GM23338 (cell line): ENCODE data around the gene TSPAN3.

Source experiments
- CREB1 ChIP-seq: fragments of 250-450 bp; sonication (Bioruptor Pico); IDR thresholded peaks from 2 replicates; pipeline ENCODE4 v1.5.0; 2020; ENCODE audit warnings: low read depth, mild to moderate bottlenecking, moderate library complexity
- CTCF ChIP-seq, 2 experiments: fragments of 200-600 bp in 1 of 2; sonication (generic) in 1 of 2; conservative IDR thresholded peaks; 2 replicates each; pipeline versions ENCODE4 v1.5.1 to v1.6.1; 2016 to 2017; ENCODE audit warnings: antibody characterized with exemption in 2 of 2, low read depth in 2 of 2, mild to moderate bottlenecking in 2 of 2, moderate library complexity in 1 of 2
- EZH2 ChIP-seq: fragments of 200-600 bp; sonication (generic); IDR thresholded peaks from one replicate; pipeline ENCODE4 v1.8.0; 2017; ENCODE audit warnings: antibody characterized with exemption, mild to moderate bottlenecking, low read depth; ENCODE audit not compliant: unreplicated experiment
- EZH2phosphoT487 ChIP-seq: fragments of 200-600 bp; sonication (generic); IDR thresholded peaks from one replicate; pipeline ENCODE4 v1.8.1; 2018; ENCODE audit warnings: antibody characterized with exemption; ENCODE audit not compliant: unreplicated experiment
- JUNB ChIP-seq: IDR thresholded peaks from one replicate; pipeline ENCODE4 v1.6.1; 2016; ENCODE audit warnings: antibody characterized with exemption; ENCODE audit not compliant: unreplicated experiment
- POLR2AphosphoS5 ChIP-seq: IDR thresholded peaks from 2 replicates; pipeline ENCODE4 v1.6.1; 2016; ENCODE audit warnings: antibody characterized with exemption, low read depth
- STAT1 ChIP-seq: IDR thresholded peaks from one replicate; pipeline ENCODE4 v1.6.1; 2016; ENCODE audit warnings: antibody characterized with exemption; ENCODE audit not compliant: unreplicated experiment

GRCh38 chr15:77042955-77043920 lies 27.7 kb downstream of the TSPAN3 start:
- TF ChIP-seq JUNB (no peak), CTCF (conservative IDR thresholded peaks at IDR 0.05; ENCODE audit: low read depth in 2 of 2) (no peak), EZH2phosphoT487 (no peak), STAT1 (no peak), EZH2 (no peak), CREB1 (CRISPR knock-in tag) (no peak), POLR2AphosphoS5 (no peak)
